LNCAP (cell line): ENCODE data around the gene PRMT1.

ENCODE experiments used
- TF ChIP-seq, protein P1 (sequence below): fragments of 450-650 bp; IDR thresholded peaks from 2 replicates; pipeline ENCODE4 v1.5.1; 2017; ENCODE audit warnings: mild to moderate bottlenecking

PRMT1 gene

DNA sequence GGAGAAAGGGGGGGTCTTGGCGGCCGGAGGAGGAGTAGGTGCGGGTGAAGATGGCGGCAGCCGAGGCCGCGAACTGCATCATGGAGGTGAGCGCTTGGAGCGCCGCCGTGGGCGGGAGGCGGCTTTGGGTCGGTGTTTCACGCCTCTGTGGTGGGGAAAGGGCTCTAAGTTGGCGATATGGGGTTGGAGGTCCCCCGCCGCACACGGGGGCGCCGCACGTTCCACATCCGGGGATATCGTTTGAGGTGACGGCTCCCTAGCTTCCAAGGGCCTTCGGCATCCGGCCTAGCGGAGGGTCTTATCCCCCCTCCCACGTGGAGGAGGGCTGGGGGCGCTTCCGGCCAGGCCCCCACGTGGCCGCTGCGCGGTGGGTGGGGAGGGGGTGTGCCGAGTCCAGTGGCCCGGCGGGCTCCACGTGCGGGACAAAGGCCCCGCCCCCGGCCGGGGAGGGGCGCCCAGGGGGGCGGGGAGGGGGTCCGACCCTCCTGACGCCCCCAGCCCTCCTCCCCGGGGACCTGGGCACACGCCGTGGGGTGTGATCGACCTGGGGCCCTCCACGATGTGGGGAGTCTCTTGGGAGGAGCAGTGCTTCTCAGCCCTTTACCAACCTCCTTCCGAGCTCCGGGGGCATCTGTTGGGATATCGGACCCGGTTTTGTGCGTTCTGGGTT is at the start of gene PRMT1:
PRMT1 (plus strand) TSS at position 41 of the 670 bp plus-strand sequence; CDS start at position 51, 10 bp downstream.
- TF ChIP-seq, protein P1, sequence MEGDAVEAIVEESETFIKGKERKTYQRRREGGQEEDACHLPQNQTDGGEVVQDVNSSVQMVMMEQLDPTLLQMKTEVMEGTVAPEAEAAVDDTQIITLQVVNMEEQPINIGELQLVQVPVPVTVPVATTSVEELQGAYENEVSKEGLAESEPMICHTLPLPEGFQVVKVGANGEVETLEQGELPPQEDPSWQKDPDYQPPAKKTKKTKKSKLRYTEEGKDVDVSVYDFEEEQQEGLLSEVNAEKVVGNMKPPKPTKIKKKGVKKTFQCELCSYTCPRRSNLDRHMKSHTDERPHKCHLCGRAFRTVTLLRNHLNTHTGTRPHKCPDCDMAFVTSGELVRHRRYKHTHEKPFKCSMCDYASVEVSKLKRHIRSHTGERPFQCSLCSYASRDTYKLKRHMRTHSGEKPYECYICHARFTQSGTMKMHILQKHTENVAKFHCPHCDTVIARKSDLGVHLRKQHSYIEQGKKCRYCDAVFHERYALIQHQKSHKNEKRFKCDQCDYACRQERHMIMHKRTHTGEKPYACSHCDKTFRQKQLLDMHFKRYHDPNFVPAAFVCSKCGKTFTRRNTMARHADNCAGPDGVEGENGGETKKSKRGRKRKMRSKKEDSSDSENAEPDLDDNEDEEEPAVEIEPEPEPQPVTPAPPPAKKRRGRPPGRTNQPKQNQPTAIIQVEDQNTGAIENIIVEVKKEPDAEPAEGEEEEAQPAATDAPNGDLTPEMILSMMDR: no peak

DNA sequence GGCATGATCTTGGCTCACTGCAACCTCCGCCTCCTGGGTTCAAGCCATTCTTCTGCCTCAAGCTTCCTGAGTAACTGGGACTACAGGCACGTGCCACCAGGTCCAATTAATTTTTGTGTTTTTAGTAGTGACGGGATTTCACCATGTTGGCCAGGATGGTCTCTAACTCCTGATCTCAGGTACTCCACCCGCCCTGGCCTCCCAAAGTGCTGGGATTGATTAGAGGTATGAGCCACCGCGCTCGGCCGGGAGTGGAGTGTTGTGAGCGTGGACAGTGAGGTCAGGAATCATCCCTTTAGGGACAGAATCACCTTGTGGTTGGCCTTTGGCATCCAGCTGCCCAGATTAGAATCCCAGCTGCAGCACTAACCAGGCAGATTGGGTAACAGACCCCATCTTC is 47.4 kb upstream of the PRMT1 start:
- TF ChIP-seq, protein P1: no peak

DNA sequence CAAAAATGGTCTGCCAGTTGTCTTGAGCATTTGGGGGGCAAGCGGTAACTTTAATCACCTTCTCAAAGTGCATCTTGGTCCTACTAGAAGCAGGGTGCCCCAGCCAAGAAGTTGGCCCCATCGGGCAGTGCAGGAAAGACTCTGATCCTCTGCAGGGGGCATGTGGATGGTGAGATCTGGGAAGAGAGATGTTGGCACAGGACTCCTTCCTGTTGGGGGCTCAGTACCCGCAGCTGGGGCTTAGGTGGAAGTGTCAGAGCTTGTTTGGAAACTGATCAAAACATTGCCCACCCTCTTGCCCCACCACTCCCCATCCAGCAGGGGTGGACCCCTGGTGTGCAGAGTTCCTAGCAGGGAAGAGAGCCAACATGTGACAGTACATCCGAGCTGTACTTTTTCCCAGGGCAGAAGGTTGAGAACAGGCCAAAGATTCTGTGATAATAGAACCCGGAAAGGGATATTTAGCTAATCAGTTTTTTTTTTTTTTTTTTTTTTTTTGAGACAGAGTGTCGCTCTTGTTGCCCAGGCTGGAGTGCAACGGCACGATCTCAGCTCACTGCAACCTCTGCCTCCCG is 46.0 kb upstream of the PRMT1 start:
- TF ChIP-seq, protein P1: no peak

DNA sequence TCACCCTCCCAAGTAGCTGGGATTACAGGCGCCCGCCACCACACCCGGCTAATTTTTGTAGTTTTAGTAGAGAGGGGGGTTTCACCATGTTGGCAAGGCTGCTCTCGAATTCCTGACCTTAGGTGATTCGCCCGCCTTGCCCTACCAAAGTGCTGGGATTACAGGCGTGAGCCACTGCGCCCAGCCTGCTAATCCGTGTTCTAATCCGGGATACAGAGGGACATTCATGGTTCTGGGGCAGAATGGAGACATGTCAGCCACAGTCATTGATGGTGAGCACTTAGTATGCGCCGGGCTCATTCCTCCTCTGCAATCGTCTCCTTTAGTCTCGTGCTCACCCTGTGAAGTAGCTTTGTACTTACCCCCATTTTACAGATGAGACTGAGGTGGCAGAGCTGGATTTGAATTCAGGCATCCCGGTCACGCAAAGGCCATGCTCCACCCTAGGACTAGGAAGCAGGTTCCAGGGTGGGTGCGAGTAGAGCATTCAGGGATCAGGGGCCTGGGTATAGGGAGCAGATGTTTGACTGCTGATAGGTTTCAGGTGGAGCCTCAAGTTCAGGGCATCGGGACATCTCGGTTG is 45.4 kb upstream of the PRMT1 start:
- TF ChIP-seq, protein P1: no peak

DNA sequence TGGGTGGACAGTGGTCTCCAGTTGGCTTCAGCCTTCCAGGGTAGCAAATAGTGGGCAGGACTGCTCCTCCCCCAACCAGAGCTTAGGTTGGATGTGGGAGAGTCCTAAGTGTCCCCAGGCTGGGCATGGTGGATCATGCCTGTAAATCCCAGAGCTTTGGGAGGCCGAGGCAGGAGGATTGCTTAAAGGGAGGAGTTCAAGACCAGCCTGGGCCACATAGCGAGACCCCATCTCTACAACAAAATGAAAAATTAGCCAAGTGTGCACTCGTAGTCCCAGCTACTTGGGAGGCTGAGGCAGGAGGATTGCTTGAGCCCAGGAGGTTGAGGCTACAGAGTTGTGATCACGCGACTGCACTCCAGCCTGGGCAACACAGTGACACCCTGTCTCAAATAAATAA is 44.5 kb upstream of the PRMT1 start:
- TF ChIP-seq, protein P1: no peak

DNA sequence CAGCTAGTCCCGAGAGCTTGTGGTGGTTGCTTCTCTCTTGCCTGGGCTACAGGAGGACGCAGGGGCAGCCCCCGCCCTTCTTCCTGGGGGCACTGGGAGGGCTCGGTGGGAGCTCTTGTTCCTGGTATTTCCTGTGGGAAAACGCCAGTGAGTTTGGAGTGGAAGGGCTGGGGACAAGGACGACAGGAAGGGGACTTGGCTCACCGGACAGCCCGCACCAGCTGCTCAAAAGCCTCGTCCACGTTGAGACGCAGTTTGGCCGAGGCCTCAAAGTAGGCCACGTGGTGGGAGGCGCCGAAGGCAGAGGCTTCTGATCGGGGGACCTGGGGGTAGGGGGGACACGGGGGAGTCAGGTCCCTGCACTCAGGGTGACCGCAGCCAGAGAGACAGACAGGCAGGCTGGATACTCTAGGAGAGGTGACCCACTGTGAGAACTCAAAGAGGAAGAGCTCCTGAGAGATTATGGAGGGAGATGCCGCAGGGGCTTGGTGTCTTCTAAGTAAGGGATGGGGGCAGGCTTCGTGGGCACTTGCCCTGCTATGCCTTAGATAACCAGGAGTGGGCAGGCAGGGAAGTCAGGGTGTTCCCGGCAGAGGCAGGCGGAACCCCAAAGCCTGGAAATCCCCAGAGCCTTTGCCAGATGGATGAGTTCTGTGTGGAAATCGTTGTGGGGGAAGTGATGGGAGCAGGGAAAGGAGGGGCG is 41.4 kb upstream of the PRMT1 start:
- TF ChIP-seq, protein P1: no peak

DNA sequence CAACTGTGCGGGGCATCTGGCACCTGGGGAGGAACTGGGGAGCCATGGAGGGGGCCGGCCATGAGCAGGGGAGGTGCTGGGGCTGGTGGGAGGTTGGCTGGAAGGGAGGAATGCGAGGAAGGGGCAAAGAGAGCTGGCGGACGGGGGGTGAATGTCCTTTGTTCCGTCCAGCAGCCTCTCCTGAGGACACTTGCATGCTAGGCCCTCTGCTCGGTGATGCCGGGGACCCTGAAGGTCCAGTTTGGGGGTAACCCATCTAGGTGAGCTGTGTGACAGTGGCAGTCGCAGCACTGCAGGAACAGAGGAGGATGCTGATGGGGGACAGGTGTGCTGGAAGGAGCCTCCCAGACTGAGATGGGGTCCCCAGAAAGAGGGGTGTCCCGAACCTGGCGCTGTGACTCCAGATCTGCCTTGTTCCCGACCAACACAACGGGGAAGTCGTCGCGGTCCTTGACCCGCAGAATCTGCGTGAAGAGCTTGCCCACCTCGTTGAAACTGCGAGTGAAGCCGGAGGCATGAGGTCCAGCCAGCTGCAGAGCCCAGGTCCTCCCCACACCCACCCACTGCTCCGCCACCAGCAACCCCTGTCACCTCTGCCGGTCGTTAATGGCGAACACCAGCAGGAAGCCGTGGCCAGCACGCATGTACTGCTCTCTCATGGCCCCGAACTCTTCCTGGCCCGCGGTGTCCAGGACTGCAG is 40.7 kb upstream of the PRMT1 start:
- TF ChIP-seq, protein P1: no peak
